HepG2 (cell line): Measurements from ENCODE around the gene RAB43. TPM values are rescaled to one million over a fixed set of nuclear protein-coding genes. Genes with fewer than 3 reads are reported as not detected.
A peak's percentile ranks its signal among the peaks of the same experiment; 100 is the strongest.

ENCODE experiments used
- AFF4 ChIP-seq: sonication (generic); formaldehyde crosslinking; IDR thresholded peaks from 2 replicates; pipeline ENCODE4 v1.4.0; 2020; ENCODE audit warnings: missing genetic modification reagents
- CREB1 ChIP-seq, 2 experiments: fragments of 450-650 bp in 1 of 2; IDR thresholded peaks; 2 replicates each; pipeline ENCODE4 v1.6.1; 2016 to 2017; ENCODE audit warnings: control low read depth in 1 of 2, mild to moderate bottlenecking in 1 of 2, missing compliant biosample characterization in 1 of 2, missing genetic modification characterization in 1 of 2
- FOXJ3 ChIP-seq: sonication (generic); formaldehyde crosslinking; IDR thresholded peaks from 2 replicates; pipeline ENCODE4 v1.4.0; 2020; ENCODE audit warnings: missing genetic modification reagents, mild to moderate bottlenecking, borderline replicate concordance
- KLF13 ChIP-seq: sonication (generic); formaldehyde crosslinking; IDR thresholded peaks from 2 replicates; pipeline ENCODE4 v1.4.0; 2020; ENCODE audit warnings: mild to moderate bottlenecking, missing genetic modification reagents
- MEIS1 ChIP-seq: sonication (generic); formaldehyde crosslinking; IDR thresholded peaks from 2 replicates; pipeline ENCODE4 v1.9.0; 2021; ENCODE audit warnings: mild to moderate bottlenecking, missing genetic modification reagents, moderate library complexity, borderline replicate concordance
- NFATC3 ChIP-seq: sonication (generic); formaldehyde crosslinking; IDR thresholded peaks from 2 replicates; pipeline ENCODE4 v1.5.1; 2020; ENCODE audit warnings: mild to moderate bottlenecking, missing genetic modification reagents
- NFYC ChIP-seq: IDR thresholded peaks from 2 replicates; pipeline ENCODE4 v1.6.1; 2016; ENCODE audit warnings: missing genetic modification reagents, missing compliant biosample characterization
- PATZ1 ChIP-seq: sonication (generic); formaldehyde crosslinking; IDR thresholded peaks from 2 replicates; pipeline ENCODE4 v1.4.0; 2020; ENCODE audit warnings: missing genetic modification reagents
- SKI ChIP-seq: fragments of 450-650 bp; IDR thresholded peaks from one replicate; pipeline ENCODE4 v1.6.1; 2018; ENCODE audit warnings: mild to moderate bottlenecking; ENCODE audit not compliant: partially characterized antibody
- SMC3 ChIP-seq: IDR thresholded peaks from 2 replicates; pipeline ENCODE4 v1.6.1; 2011; ENCODE audit warnings: low read length, improper control_type of control experiment
- TARDBP ChIP-seq: sonication (generic); formaldehyde crosslinking; IDR thresholded peaks from 2 replicates; pipeline ENCODE4 v1.8.0; 2022; ENCODE audit warnings: mild to moderate bottlenecking, missing genetic modification reagents
- TEF ChIP-seq: sonication (generic); formaldehyde crosslinking; IDR thresholded peaks from 2 replicates; pipeline ENCODE4 v1.5.0; 2020; ENCODE audit warnings: missing genetic modification reagents
- TFDP1 ChIP-seq: IDR thresholded peaks from 2 replicates; pipeline ENCODE4 v1.6.1; 2016; ENCODE audit warnings: missing compliant biosample characterization, missing genetic modification reagents, borderline replicate concordance
- XRCC5 ChIP-seq: fragments of 200-400 bp; formaldehyde crosslinking; optimal IDR thresholded peaks from 2 replicates; pipeline ENCODE3; 2017; ENCODE audit warnings: mild to moderate bottlenecking, low read length
- ZBTB42 ChIP-seq: sonication (generic); formaldehyde crosslinking; IDR thresholded peaks from 2 replicates; pipeline ENCODE4 v1.5.0; 2020; ENCODE audit warnings: mild to moderate bottlenecking, missing genetic modification reagents
- ZNF317 ChIP-seq: sonication (generic); formaldehyde crosslinking; IDR thresholded peaks from 2 replicates; pipeline ENCODE4 v1.5.0; 2020; ENCODE audit warnings: mild to moderate bottlenecking, missing genetic modification reagents
- ZNF333 ChIP-seq: sonication (generic); formaldehyde crosslinking; IDR thresholded peaks from 2 replicates; pipeline ENCODE4 v1.4.0; 2020; ENCODE audit warnings: mild to moderate bottlenecking, missing genetic modification reagents, borderline replicate concordance
- ZNF530 ChIP-seq: sonication (generic); formaldehyde crosslinking; IDR thresholded peaks from 2 replicates; pipeline ENCODE4 v1.5.0; 2020; ENCODE audit warnings: low read depth, mild to moderate bottlenecking, missing genetic modification reagents
- ZNF562 ChIP-seq: sonication (generic); formaldehyde crosslinking; IDR thresholded peaks from 2 replicates; pipeline ENCODE4 v1.8.0; 2022; ENCODE audit warnings: missing genetic modification reagents, borderline replicate concordance
- ZNF670 ChIP-seq: sonication (generic); formaldehyde crosslinking; IDR thresholded peaks from 2 replicates; pipeline ENCODE4 v1.8.0; 2022; ENCODE audit warnings: mild to moderate bottlenecking, missing genetic modification reagents, borderline replicate concordance
- polyA plus RNA-seq, 8 experiments: library from polyadenylated mRNA; depleted of rRNA in 3 of 8; stranded (reverse) in 7 of 8; unstranded in 1 of 8; fragments of >200 nt; fragmentation: Illumina TruSeq in 4 of 8; extraction: Trizol in 4 of 8; gene quantifications; 2 replicates each; pipeline versions ENCODE4 v1.2.1 to v1.2.3, GENCODE V29; 2011 to 2016; ENCODE audit warnings: low read depth in 4 of 8, missing spikeins in 1 of 8, mixed read lengths in 1 of 8; ENCODE audit not compliant: insufficient read depth in 1 of 8
- total RNA-seq, 5 experiments: library from RNA; depleted of rRNA; stranded (reverse); fragments of >200 nt; fragmentation: Illumina TruSeq; extraction: Trizol; gene quantifications; 2 replicates each; pipeline ENCODE4 v1.2.3, GENCODE V29; 2016; ENCODE audit warnings: low read depth in 1 of 5
- TF ChIP-seq, protein P1 (sequence below): sonication (generic); IDR thresholded peaks from 2 replicates; pipeline ENCODE4 v1.6.1; 2016; ENCODE audit warnings: low read depth, borderline replicate concordance

Gene RAB43
- total and polyA plus RNA-seq, 2 of the 13 experiments (the other 11 are each of a cell fraction or from before 2014, with no cell fraction given) = 11.8 to 18.4 TPM

GRCh38 chr3:129119365-129120100, 2.1 kb downstream of the RAB43 start (continued):
- TF ChIP-seq, protein P1, sequence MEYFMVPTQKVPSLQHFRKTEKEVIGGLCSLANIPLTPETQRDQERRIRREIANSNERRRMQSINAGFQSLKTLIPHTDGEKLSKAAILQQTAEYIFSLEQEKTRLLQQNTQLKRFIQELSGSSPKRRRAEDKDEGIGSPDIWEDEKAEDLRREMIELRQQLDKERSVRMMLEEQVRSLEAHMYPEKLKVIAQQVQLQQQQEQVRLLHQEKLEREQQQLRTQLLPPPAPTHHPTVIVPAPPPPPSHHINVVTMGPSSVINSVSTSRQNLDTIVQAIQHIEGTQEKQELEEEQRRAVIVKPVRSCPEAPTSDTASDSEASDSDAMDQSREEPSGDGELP = peak; percentile 70
- TF ChIP-seq ZNF333 (no peak), SMC3 (peak; percentile 20; the same call in 1 of the 2 replicates), CREB1 (IDR thresholded peaks at IDR 0.05) (peak; percentile 55), CREB1 (CRISPR knock-in tag; IDR thresholded peaks at IDR 0.05) (no peak), SKI (peak; percentile 92), NFATC3 (CRISPR knock-in tag) (no peak), ZBTB42 (CRISPR knock-in tag) (peak; percentile 74; the same call in 1 of the 2 replicates), NFYC (CRISPR knock-in tag) (no peak; the same call in 1 of the 2 replicates), TFDP1 (CRISPR knock-in tag) (0 out of 2 replicates have a peak, but pooled peaks have one; percentile 21), ZNF562 (CRISPR knock-in tag) (no peak), FOXJ3 (peak; percentile 93), ZNF530 (CRISPR knock-in tag) (no peak), XRCC5 (peak; percentile 76), AFF4 (CRISPR knock-in tag) (peak; percentile 43; the same call in 1 of the 2 replicates), TARDBP (CRISPR knock-in tag) (peak; percentile 92), ZNF317 (CRISPR knock-in tag) (peak; percentile 68; the same call in 1 of the 2 replicates), KLF13 (no peak), ZNF670 (CRISPR knock-in tag) (peak; percentile 84), PATZ1 (CRISPR knock-in tag) (peak; percentile 98), TEF (CRISPR knock-in tag) (peak; percentile 98), MEIS1 (CRISPR knock-in tag) (no peak)
